ENCODE data around the gene MED4. TPM values are rescaled to one million over a fixed set of nuclear protein-coding genes. Genes with fewer than 3 reads are reported as not detected.
A peak's percentile ranks its signal among the peaks of the same experiment; 100 is the strongest.

The MED4 gene
- total RNA-seq, 2 donors from 2014 or later = 14.0 to 16.8 TPM

DNA sequence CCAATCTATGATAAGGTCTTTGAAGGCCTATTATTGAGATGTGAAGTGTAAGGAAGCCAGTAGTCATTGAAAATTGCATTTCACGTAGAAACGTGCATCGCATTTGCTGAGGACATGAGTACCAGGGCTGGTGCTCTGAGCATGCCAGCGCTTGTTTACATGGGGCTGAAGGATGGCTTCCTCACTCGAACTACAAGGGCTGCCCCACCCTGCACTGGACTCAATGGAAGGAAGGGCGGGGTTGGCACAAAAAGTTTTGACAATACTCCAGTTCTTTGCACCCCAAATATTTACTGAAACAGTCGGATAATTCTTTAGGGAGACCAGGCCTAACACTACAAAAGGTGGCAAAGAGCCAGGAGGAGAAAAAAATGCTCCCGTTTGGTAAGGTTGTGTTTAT lies 28.9 kb upstream of the MED4 start:
- peak; percentile 21 for ATAC-seq

GRCh38 chr13:48121733-48122132 lies 26.8 kb upstream of the MED4 start:
- no peak overlapping the region for H3K27ac ChIP-seq
- WGBS, 2 donors = 91 to 95% methylated on average over 4 of the region's 4 CpGs
- peak in 1 of 4 donors; percentile 3 for DNase-seq
- no peak for TF ChIP-seq POLR2A (IDR thresholded peaks at IDR 0.05)
- TF ChIP-seq, protein P1, sequence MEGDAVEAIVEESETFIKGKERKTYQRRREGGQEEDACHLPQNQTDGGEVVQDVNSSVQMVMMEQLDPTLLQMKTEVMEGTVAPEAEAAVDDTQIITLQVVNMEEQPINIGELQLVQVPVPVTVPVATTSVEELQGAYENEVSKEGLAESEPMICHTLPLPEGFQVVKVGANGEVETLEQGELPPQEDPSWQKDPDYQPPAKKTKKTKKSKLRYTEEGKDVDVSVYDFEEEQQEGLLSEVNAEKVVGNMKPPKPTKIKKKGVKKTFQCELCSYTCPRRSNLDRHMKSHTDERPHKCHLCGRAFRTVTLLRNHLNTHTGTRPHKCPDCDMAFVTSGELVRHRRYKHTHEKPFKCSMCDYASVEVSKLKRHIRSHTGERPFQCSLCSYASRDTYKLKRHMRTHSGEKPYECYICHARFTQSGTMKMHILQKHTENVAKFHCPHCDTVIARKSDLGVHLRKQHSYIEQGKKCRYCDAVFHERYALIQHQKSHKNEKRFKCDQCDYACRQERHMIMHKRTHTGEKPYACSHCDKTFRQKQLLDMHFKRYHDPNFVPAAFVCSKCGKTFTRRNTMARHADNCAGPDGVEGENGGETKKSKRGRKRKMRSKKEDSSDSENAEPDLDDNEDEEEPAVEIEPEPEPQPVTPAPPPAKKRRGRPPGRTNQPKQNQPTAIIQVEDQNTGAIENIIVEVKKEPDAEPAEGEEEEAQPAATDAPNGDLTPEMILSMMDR (IDR thresholded peaks at IDR 0.05) = no peak
- H3K4me3 ChIP-seq = no peak overlapping the region
- intact Hi-C loops (cut with DNase I) = loop anchor here (5.0 kb wide), 1 partner anchor 466 kb away; no protein-coding TSS in a partner anchor
- no peaks in the 10 kb centered on the region for H3K36me3 ChIP-seq (replicated peaks in 1 of 2; ENCODE audit: insufficient read depth in 1 of 2, low read depth in 2 of 2)
- no peaks in the 10 kb centered on the region for H3K4me1 ChIP-seq
- H3K9me3 ChIP-seq = no peaks in the 10 kb centered on the region
- ATAC-seq = no peak
- no peaks in the 10 kb centered on the region for H3K27me3 ChIP-seq

More for the DNA sequence above, 28.9 kb upstream of the MED4 start:
- Histone ChIP-seq H3K27ac (no peak overlapping the region), H3K36me3 (replicated peaks in 1 of 2; ENCODE audit: insufficient read depth in 1 of 2, low read depth in 2 of 2) (no peaks in the 10 kb centered on the region), H3K9me3 (no peaks in the 10 kb centered on the region), H3K4me3 (no peak overlapping the region), H3K27me3 (no peaks in the 10 kb centered on the region), H3K4me1 (peaks cover 7% of the 10 kb centered on the region)
- TF ChIP-seq, protein P1 (IDR thresholded peaks at IDR 0.05) = no peak
- no peak for TF ChIP-seq POLR2A (IDR thresholded peaks at IDR 0.05)
- DNase-seq = peak in 1 of 4 donors; percentile 2
- intact Hi-C loops (cut with DNase I) = loop anchor here (5.0 kb wide), 1 partner anchor 463 kb away; no protein-coding TSS in a partner anchor
- 65 to 70% methylated on average over 8 of the region's 8 CpGs for WGBS, 2 donors

DNA sequence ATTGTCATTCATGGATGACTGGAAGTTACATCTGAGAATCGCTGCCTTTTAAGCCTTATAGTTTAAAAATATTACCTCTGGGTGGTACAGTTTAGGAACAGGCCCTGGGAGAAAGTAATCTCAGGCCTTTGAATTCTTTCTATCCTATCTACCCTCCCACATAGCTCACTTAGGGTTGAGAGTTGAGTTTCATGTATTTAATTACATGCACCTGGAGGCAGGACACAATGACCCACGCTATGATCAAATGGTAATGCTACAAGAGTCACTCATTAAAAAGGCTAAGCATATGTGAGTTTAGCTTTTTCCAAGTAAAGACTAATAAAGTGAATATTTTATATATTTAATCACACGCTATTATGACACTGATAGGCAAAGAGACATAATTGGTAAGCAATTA lies 25.3 kb upstream of the MED4 start:
- H3K4me3 ChIP-seq = no peak overlapping the region
- intact Hi-C loops (cut with DNase I) = loop anchor here (5.0 kb wide), 1 partner anchor 467 kb away; no protein-coding TSS in a partner anchor
- H3K4me1 ChIP-seq = no peaks in the 10 kb centered on the region
- WGBS, 2 donors = 86 to 92% methylated on average over 3 of the region's 3 CpGs
- no peaks in the 10 kb centered on the region for H3K9me3 ChIP-seq
- H3K36me3 ChIP-seq (replicated peaks in 1 of 2; ENCODE audit: insufficient read depth in 1 of 2, low read depth in 2 of 2) = no peaks in the 10 kb centered on the region
- no peak for DNase-seq
- TF ChIP-seq, protein P1 (IDR thresholded peaks at IDR 0.05) = no peak
- no peak for TF ChIP-seq POLR2A (IDR thresholded peaks at IDR 0.05)
- H3K27ac ChIP-seq = no peak overlapping the region
- no peaks in the 10 kb centered on the region for H3K27me3 ChIP-seq
- ATAC-seq = no peak

DNA sequence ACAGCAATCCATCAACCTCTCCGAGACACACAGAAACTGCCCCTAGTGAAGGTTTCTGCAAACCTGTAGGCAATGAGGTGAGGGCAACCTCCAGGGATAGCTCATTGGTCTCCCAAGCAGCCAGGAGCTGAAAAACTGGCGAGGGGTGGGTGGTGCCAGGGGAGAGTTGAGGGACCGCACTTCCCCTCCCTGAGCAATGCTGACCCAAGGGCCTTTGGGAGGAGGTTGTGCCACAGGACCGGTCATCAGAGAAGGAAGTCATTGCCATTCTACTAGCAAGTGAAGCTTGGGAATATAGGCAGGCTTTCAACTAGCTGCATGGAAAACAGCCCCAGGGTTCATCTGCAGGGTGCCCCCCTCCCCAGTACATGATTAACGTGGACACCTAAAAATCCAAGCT lies 23.1 kb upstream of the MED4 start:
- Histone ChIP-seq H3K9me3 (no peaks in the 10 kb centered on the region), H3K4me1 (no peaks in the 10 kb centered on the region), H3K36me3 (replicated peaks in 1 of 2; ENCODE audit: insufficient read depth in 1 of 2, low read depth in 2 of 2) (no peaks in the 10 kb centered on the region), H3K27me3 (no peaks in the 10 kb centered on the region), H3K27ac (no peak overlapping the region), H3K4me3 (no peak overlapping the region)
- WGBS, 2 donors = 70 to 71% methylated on average over 3 to 5 of the region's 5 CpGs
- ATAC-seq = no peak
- intact Hi-C loops (cut with DNase I) = no loop called here
- no peak for DNase-seq
- TF ChIP-seq, protein P1 (IDR thresholded peaks at IDR 0.05) = no peak
- TF ChIP-seq POLR2A (IDR thresholded peaks at IDR 0.05) = no peak

GRCh38 chr13:48116808-48117207 lies 21.9 kb upstream of the MED4 start:
- ATAC-seq = no peak
- Histone ChIP-seq H3K4me3 (no peak overlapping the region), H3K4me1 (no peaks in the 10 kb centered on the region), H3K9me3 (no peaks in the 10 kb centered on the region), H3K27me3 (no peaks in the 10 kb centered on the region), H3K36me3 (replicated peaks in 1 of 2; ENCODE audit: insufficient read depth in 1 of 2, low read depth in 2 of 2) (no peaks in the 10 kb centered on the region), H3K27ac (no peak overlapping the region)
- DNase-seq = no peak
- TF ChIP-seq, protein P1 (IDR thresholded peaks at IDR 0.05) = no peak
- TF ChIP-seq POLR2A (IDR thresholded peaks at IDR 0.05) = no peak
- intact Hi-C loops (cut with DNase I) = no loop called here
- WGBS, 2 donors = 36 to 38% methylated on average over 3 of the region's 3 CpGs
